HEK293T (cell line): ENCODE results near the gene SARNP.

ENCODE experiments used
- ARNT ChIP-seq: fragments of 450-650 bp; IDR thresholded peaks from 2 replicates; pipeline ENCODE4 v1.6.1; 2017; ENCODE audit warnings: mild to moderate bottlenecking
- BHLHE40 ChIP-seq: fragments of 450-650 bp; IDR thresholded peaks from 2 replicates; pipeline ENCODE4 v1.6.1; 2016; ENCODE audit warnings: mild to moderate bottlenecking, moderate library complexity, borderline replicate concordance
- CTBP1 ChIP-seq: fragments of 450-650 bp; IDR thresholded peaks from 2 replicates; pipeline ENCODE4 v1.6.1; 2016; ENCODE audit warnings: borderline replicate concordance
- ELF4 ChIP-seq: fragments of 450-650 bp; IDR thresholded peaks from 2 replicates; pipeline ENCODE4 v1.6.1; 2017; ENCODE audit warnings: antibody characterized with exemption
- FOXA1 ChIP-seq: fragments of 450-650 bp; IDR thresholded peaks from 2 replicates; pipeline ENCODE4 v1.6.1; 2016; ENCODE audit warnings: mild to moderate bottlenecking
- FOXK2 ChIP-seq: fragments of 450-650 bp; IDR thresholded peaks from 2 replicates; pipeline ENCODE4 v1.6.1; 2016; ENCODE audit warnings: mild to moderate bottlenecking
- HDGF ChIP-seq: fragments of 450-650 bp; IDR thresholded peaks from 2 replicates; pipeline ENCODE4 v1.6.1; 2017; ENCODE audit warnings: antibody characterized with exemption, borderline replicate concordance
- L3MBTL2 ChIP-seq: fragments of 450-650 bp; conservative IDR thresholded peaks from 2 replicates; pipeline ENCODE4 v1.6.1; 2016; ENCODE audit warnings: mild to moderate bottlenecking
- NFRKB ChIP-seq: fragments of 450-650 bp; IDR thresholded peaks from 2 replicates; pipeline ENCODE4 v1.6.1; 2016; ENCODE audit warnings: mild to moderate bottlenecking, moderate library complexity
- PKNOX1 ChIP-seq: fragments of 450-650 bp; IDR thresholded peaks from 2 replicates; pipeline ENCODE4 v1.6.1; 2016
- SP1 ChIP-seq: fragments of 450-650 bp; IDR thresholded peaks from 2 replicates; pipeline ENCODE4 v1.6.1; 2017
- SUZ12 ChIP-seq: fragments of 450-650 bp; IDR thresholded peaks from 2 replicates; pipeline ENCODE4 v1.6.1; 2016; ENCODE audit warnings: mild to moderate bottlenecking
- TARDBP ChIP-seq: fragments of 450-650 bp; IDR thresholded peaks from 2 replicates; pipeline ENCODE4 v1.6.1; 2016
- ZNF384 ChIP-seq: fragments of 450-650 bp; IDR thresholded peaks from 2 replicates; pipeline ENCODE4 v1.6.1; 2016

- no peak for TF ChIP-seq ELF4
- TF ChIP-seq SP1: no peak
- TF ChIP-seq TARDBP: no peak
- TF ChIP-seq ARNT: no peak
- TF ChIP-seq BHLHE40: no peak
- TF ChIP-seq NFRKB: no peak
- TF ChIP-seq FOXA1: no peak
- no peak for TF ChIP-seq HDGF
- no peak for TF ChIP-seq FOXK2
- TF ChIP-seq CTBP1: no peak
- TF ChIP-seq SUZ12: no peak
- no peak for TF ChIP-seq PKNOX1
- TF ChIP-seq L3MBTL2: no peak
- TF ChIP-seq ZNF384: no peak
Measured at GRCh38 chr12:55724226-55724939, 93.1 kb downstream of the SARNP start.
